ENCODE measurements around the gene ECEL1.
"Not testable (repeated sequence)": the region's sequence is repeated elsewhere in the genome, so short reads cannot be mapped to it uniquely, and the experiment has no call there.

ECEL1 gene

DNA sequence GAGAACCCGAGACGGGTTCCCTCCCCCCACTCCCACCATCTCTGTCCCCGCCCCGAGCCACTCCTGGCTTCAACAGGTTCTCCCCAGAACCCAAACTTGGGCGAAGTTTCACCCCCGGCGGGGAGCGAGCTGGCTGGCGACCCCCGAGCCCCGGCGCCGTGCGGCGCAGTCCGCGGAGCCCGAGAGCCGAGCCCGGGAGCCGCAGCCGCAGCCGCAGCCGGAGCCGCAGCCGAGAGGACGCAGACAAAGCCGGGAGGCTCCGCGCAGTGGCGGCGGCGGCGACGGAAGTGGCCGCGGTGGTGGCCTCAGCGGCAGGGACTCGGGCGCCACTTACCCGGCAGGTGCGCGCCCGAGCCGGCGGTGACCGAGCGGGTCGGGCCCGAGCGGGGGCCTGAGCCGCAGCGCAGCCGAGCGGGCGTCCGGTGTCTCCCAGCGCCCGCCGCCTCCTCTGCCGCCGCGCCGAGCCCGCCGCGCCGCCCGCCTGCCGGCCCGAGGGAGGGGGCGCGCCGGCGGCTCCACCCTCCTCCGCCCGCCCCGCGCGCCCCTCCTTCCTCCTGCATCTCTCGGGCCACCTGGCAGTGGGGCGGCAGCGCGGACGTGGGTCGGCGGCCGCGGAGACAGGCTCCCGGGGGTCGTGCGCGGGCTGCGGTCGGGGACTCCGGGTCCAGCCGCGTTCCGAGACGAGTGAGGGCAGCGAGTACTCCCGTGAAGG lies at the start of gene ECEL1:
ECEL1 (minus strand) TSS at position 450 of the 712 bp plus-strand sequence. CDS start 1,181 bp downstream, outside the sequence.
- DNase-seq = no peak

DNA sequence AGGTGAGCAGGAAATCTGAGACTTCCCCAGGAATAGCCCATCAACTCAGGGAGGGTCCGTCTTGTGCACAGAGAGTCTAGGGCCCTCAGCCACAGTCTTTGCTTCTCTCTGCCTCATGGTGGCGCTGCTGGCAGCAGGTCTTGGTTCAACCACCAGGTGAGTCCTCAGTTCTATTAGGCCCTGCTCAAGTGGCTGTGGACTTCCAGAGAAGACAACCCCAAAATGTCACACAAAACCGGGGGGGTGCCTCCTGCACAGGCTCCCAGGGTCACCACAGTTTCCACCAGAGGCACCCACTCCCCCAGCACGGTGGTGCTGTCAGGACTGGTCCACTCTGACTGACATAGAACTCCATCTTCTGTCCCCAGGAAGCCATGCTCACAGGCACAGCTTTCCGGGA lies 49.4 kb upstream of the ECEL1 start:
- DNase-seq = no peak

DNA sequence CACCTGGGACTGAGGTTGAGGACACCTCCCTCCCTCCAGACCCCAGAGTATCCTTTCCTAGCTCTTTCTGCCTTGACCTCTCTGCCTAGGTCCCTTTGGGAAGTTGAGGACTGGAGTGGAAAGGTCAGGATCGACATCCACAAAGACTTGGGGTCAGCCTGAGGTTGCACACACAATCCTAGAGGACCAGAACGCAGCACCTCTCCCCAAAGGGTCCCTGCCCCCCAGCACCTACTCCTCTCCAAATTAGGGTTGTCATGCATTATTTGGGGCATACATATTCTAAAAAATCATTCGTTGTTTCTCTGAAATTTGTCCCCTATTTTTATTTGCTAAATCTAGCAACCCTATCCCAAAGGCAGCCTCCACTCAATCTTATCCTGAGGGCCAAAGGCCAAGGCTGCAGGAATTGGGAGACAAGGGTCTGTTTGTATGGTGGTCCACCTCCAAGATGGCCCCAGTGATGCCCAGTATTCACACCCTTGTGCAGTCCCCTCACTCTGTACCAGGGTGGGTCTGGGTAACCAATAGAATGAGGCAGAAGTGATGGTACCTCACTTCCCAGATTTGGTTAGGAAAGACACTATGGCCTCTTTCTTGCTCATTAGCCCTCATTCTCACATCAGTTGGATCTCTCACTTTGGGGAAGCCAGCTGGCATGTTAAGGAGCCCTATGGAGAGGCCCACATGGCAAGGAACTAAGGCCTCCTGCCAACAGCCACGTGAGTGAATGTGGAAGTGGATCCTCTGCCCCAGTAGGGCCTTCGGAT lies 48.3 kb upstream of the ECEL1 start:
- DNase-seq = no peak

DNA sequence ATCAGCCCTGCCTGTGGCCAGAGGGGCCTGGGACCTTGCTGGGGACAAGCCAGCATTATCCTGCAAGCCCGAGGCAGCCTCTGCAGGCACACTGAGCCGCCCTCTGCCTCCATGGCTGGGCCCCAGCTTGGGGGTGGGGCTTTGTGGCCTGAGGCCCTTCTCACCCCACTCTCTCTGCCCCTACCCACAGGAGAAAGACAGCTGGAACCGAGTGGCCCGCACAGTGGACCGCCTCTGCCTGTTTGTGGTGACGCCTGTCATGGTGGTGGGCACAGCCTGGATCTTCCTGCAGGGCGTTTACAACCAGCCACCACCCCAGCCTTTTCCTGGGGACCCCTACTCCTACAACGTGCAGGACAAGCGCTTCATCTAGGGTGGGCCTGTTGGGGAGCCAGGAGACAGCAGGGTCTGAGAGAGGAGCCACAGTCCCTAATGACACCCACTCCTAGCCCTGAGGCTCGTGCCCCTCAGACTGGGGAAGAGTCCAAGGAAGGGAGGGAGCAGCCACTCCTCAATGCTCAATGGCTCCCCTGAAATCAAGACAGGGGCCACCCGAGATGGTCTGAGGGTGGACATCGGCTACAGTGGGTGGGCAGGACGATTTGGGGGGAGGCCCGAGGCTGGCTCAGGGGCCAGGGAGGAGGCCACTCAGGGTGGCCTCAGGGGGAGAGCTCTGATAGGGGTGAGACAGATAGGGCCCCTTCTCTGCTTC lies 47.5 kb upstream of the ECEL1 start:
- DNase-seq = no peak

DNA sequence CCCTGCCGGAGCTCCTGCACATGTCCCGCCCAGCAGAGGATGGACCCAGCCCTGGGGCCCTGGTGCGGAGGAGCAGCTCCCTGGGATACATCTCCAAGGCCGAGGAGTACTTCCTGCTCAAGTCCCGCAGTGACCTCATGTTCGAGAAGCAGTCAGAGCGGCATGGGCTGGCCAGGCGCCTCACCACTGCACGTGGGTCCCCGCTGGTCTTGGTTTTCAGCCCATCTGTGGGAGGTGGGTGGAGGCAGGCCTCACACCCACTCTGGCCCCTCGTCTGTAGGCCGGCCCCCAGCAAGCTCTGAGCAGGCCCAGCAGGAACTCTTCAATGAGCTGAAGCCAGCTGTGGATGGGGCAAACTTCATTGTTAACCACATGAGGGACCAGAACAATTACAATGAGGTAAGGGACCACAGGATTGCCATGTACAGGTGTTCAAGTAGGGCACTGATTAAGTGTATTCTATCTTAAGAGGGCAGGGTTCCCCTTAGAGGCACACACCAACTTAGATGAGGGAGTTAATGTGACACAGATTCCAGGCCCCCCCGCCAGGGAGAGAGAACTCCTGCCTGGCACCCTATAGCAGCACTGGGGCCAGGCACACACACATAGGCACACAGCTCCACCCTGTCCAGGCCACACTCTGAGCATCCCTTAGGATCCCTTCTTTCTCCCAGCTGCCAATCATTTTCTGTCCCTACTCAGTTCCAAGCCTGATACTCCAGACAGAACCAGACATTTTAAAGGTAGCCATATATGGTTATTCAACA lies 46.5 kb upstream of the ECEL1 start:
- no peak for DNase-seq

DNA sequence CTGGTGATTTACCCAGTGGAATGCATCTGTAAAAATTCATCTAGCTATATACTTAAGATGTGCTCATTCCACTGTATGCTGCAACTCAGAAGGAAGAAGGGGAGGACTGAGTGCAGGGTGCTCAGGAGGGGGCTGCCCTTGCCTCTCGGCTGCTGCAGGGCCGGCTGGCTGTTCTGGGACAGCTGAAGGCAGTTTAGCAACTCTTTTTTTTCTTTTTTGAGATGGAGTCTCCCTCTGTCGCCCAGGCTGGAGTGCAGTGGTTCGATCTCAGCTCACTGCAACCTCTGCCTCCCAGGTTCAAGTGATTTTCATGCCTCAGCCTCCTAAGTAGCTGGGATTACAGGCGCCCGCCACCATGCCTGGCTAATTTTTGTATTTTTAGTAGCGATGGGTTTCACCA lies 45.2 kb upstream of the ECEL1 start:
- DNase-seq = not testable (repeated sequence)

- no peak for DNase-seq
Observed at GRCh38 chr2:232532419-232532818, 44.8 kb upstream of the ECEL1 start.

- no peak for DNase-seq
Observed at GRCh38 chr2:232530626-232531260, 43.1 kb upstream of the ECEL1 start.

DNA sequence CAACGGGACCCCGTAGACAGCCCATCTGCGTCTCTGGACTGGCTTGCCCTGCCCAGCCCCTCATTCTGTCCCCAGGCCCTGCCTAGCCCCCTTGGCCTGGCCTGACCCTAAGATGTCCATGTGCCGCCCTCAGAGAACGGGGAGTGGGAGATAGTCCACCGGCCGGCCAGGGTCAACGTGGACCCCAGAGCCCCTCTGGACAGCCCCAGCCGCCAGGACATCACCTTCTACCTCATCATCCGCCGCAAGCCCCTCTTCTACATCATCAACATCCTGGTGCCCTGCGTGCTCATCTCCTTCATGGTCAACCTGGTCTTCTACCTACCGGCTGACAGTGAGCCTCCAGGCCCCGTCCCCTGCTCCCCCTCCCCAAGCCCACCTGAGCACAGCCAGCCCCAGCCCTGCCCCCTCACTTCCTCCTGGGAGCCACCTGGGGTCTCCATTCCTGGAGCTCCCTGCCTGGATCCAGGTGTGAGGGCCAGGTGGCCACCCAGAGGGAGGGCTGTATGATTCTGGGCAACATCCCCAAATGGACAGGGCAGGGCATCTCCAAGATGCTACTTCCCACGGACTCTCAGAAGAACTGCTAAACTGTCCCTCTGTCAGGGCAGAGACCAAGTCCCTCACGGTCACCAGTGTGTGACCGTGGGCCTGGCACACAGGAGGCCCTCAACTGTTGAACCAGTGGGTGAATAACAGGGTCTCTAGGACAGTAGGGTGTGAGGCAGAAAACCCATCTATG lies 42.3 kb upstream of the ECEL1 start:
- DNase-seq = no peak

- DNase-seq = no peak
Observed at GRCh38 chr2:232528746-232529460, 41.3 kb upstream of the ECEL1 start.

DNA sequence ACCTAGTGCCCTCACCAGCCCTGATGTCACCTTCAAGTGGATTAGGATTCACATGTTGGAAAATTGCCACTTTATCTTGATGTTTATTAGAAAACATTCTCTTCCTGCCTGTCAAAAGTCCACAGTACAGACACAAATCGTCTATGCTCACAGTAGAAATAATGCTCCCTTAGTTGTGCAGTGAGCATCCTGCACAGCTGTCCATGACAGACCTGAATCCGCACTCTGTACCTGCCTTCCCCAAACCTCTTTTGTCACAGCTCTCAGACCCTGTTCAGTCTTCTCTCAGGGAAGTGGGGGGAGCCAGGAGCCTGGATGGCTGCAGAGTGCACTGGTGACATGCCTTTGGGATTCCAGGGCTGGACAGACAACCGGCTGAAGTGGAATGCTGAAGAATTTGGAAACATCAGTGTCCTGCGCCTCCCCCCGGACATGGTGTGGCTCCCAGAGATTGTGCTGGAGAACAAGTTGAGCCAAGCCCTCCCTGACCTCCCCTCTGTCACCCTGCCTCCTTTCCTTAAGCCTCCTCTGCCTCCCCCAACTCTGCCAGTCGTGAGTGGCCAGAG lies 40.4 kb upstream of the ECEL1 start:
- no peak for DNase-seq

- DNase-seq = no peak
Observed at GRCh38 chr2:232526372-232526941, 38.8 kb upstream of the ECEL1 start.

GRCh38 chr2:232525791-232526371 lies 38.2 kb upstream of the ECEL1 start, which contains the start of gene CHRND:
CHRND (plus strand) TSS chr2:232526160; CDS start chr2:232526216, 56 bp downstream.
- no peak for DNase-seq

DNA sequence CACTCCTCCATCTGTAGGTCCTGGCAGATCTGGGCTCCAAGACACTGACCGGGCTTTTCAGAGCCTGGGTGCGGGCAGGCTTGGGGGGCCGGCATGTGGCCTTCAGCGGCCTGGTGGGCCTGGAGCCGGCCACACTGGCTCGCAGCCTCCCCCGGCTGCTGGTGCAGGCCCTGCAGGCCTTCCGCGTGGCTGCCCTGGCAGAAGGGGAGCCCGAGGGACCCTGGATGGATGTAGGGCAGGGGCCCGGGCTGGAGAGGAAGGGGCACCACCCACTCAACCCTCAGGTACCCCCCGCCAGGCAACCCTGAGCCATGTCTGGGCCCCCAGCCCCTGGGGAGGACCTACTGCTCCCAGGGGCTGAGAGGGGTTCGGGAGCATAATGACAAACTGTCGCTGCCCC lies 37.6 kb upstream of the ECEL1 start:
- DNase-seq = no peak

- DNase-seq = no peak
Observed at GRCh38 chr2:232524771-232525170, 37.1 kb upstream of the ECEL1 start.

- DNase-seq = no peak
Observed at GRCh38 chr2:232523682-232524597, 36.3 kb upstream of the ECEL1 start.

- DNase-seq = no peak
Observed at GRCh38 chr2:232523402-232523681, 35.7 kb upstream of the ECEL1 start.

- DNase-seq = no peak
Observed at GRCh38 chr2:232522623-232523401, 35.2 kb upstream of the ECEL1 start.

Data from NCI-H2029 treated with DMSO at 0.1 percent for 48 hours (cell line).